ENCODE measurements around the gene PROP1. TPM values are rescaled to one million over a fixed set of nuclear protein-coding genes. Genes with fewer than 3 reads are reported as not detected.
A peak's percentile ranks its signal among the peaks of the same experiment; 100 is the strongest.
"Not testable (repeated sequence)": the region's sequence is repeated elsewhere in the genome, so short reads cannot be mapped to it uniquely, and the experiment has no call there.

PROP1 gene
- not detected in 2 replicates for total RNA-seq (2022)
- not detected for Bru-seq, nascent RNA
- not detected for BruChase-seq, experiment 1, labeled RNA remaining after a 6-hour chase
- not detected for BruChase-seq, experiment 2, labeled RNA remaining after a 2-hour chase
- long read RNA-seq: 0 reads

DNA sequence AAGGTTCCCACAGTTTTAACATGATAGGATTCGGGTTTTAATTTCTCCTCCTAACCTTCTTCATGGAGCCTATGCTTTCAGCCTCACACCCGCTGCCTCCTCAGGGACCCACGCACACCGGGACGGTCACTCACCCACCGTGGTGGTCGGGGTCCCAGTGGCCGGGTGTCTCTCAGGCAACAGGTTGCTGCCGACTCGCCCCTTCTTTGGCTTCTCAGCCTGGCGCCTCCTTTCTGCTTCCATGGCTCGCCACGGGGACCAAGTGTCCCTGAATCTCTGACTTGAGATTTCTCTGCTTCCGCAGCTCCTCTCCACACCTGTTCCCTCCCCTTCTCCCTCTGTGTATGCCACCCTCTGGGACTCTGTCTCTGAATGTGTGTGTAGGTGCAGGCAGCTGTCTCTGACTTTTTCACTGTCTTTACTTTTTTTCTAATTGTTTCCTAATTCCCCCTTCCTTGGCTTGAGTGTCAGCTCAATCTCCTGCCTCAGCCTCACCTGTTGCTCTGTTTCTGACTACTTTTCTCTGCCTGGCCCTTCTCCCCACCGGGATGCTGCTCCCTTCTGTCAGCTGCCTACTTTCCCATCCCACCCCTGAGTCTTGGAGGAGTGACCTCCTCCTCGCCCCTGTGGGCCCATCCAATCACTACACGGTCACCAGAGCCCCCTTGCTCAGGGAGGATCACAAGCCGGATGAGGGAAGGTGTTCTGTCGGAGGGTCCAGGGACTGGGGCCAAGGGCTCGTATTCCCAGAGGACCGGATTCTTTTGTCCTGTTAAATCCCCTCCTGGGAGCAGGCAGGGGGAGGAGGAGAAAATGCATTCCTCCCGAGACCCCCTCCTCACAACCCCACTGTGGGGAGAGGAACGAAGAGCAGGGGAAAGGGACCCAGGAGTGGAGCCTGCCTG lies at the start of gene PROP1:
Gene PROP1 (minus strand): TSS at position 552 of the 905 bp plus-strand sequence. CDS start 309 bp downstream, at position 243.
- Mint-ChIP-seq H3K9me3 (ENCODE audit: low read depth, unreplicated experiment) (no peaks in the 10 kb centered on the region), H3K27me3 (ENCODE audit: unreplicated experiment) (peaks cover 24% of the 10 kb centered on the region), H3K4me3 (ENCODE audit: low read depth, unreplicated experiment) (no peak within 1 kb of the TSS), H3K4me1 (ENCODE audit: low read depth, unreplicated experiment) (no peaks in the 10 kb centered on the region), H3K27ac (ENCODE audit: unreplicated experiment) (no peak within 1 kb of the TSS), H3K36me3 (ENCODE audit: insufficient read depth, unreplicated experiment) (no peaks in the 10 kb centered on the region)
- intact Hi-C loops (cut with micrococcal nuclease; ENCODE audit: unreplicated experiment): no loop called here
- no peak for DNase-seq
- BruUV-seq (replicated peaks): no TSS peak
- CTCF ChIA-PET: no interaction called here
- TF ChIP-seq, protein P1, sequence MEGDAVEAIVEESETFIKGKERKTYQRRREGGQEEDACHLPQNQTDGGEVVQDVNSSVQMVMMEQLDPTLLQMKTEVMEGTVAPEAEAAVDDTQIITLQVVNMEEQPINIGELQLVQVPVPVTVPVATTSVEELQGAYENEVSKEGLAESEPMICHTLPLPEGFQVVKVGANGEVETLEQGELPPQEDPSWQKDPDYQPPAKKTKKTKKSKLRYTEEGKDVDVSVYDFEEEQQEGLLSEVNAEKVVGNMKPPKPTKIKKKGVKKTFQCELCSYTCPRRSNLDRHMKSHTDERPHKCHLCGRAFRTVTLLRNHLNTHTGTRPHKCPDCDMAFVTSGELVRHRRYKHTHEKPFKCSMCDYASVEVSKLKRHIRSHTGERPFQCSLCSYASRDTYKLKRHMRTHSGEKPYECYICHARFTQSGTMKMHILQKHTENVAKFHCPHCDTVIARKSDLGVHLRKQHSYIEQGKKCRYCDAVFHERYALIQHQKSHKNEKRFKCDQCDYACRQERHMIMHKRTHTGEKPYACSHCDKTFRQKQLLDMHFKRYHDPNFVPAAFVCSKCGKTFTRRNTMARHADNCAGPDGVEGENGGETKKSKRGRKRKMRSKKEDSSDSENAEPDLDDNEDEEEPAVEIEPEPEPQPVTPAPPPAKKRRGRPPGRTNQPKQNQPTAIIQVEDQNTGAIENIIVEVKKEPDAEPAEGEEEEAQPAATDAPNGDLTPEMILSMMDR (IDR thresholded peaks at IDR 0.05; ENCODE audit: unreplicated experiment): no peak

DNA sequence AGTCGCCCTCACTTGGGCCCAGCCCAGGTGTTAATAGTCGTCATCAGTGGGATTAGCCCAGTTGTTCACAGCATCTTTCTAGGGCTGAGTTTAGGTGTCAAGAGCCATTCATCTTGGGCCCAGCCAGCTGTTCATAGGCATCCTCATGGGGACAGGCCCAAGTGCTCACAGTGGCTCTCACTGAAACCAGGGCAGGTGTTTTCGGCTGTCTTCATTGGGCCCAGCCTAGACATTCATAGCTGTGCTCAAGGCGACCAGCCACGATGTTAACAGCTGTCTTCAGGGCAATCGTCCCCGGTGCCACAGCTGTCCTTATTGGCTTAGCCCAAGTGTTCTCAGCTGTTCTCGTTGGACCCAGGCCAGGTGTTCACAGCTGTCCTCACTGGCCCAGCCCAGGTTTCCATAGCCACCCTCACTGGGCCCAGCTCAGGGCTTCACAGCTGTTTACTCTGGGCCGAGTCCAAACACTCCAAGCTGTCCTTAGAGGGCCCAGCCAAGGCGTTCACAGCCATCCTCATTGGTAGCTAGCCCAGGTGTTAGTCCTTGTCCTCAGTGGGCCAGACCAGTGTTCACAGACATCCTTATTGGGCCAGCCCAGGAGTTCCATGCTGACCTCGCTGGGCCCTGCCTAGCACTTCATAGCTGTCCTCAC lies 23.5 kb upstream of the PROP1 start:
- DNase-seq; H3K4me1 Mint-ChIP-seq (ENCODE audit: low read depth, unreplicated experiment); H3K27me3 Mint-ChIP-seq (ENCODE audit: unreplicated experiment); H3K36me3 Mint-ChIP-seq (ENCODE audit: insufficient read depth, unreplicated experiment); BruUV-seq (replicated peaks); H3K4me3 Mint-ChIP-seq (ENCODE audit: low read depth, unreplicated experiment); intact Hi-C loops (cut with micrococcal nuclease; ENCODE audit: unreplicated experiment); CTCF ChIA-PET; H3K27ac Mint-ChIP-seq (ENCODE audit: unreplicated experiment); H3K9me3 Mint-ChIP-seq (ENCODE audit: low read depth, unreplicated experiment): not testable (repeated sequence)

- H3K27ac Mint-ChIP-seq (ENCODE audit: unreplicated experiment); H3K27me3 Mint-ChIP-seq (ENCODE audit: unreplicated experiment); CTCF ChIA-PET; intact Hi-C loops (cut with micrococcal nuclease; ENCODE audit: unreplicated experiment); H3K36me3 Mint-ChIP-seq (ENCODE audit: insufficient read depth, unreplicated experiment); H3K4me3 Mint-ChIP-seq (ENCODE audit: low read depth, unreplicated experiment); H3K4me1 Mint-ChIP-seq (ENCODE audit: low read depth, unreplicated experiment); H3K9me3 Mint-ChIP-seq (ENCODE audit: low read depth, unreplicated experiment); DNase-seq; BruUV-seq (replicated peaks): not testable (repeated sequence)
Measured at GRCh38 chr5:178012758-178013157, 16.7 kb upstream of the PROP1 start.

- DNase-seq; H3K4me3 Mint-ChIP-seq (ENCODE audit: low read depth, unreplicated experiment); H3K9me3 Mint-ChIP-seq (ENCODE audit: low read depth, unreplicated experiment); H3K4me1 Mint-ChIP-seq (ENCODE audit: low read depth, unreplicated experiment); intact Hi-C loops (cut with micrococcal nuclease; ENCODE audit: unreplicated experiment); H3K36me3 Mint-ChIP-seq (ENCODE audit: insufficient read depth, unreplicated experiment); CTCF ChIA-PET; BruUV-seq (replicated peaks); H3K27me3 Mint-ChIP-seq (ENCODE audit: unreplicated experiment); H3K27ac Mint-ChIP-seq (ENCODE audit: unreplicated experiment): not testable (repeated sequence)
Measured at GRCh38 chr5:178011816-178012554, 15.9 kb upstream of the PROP1 start.

DNA sequence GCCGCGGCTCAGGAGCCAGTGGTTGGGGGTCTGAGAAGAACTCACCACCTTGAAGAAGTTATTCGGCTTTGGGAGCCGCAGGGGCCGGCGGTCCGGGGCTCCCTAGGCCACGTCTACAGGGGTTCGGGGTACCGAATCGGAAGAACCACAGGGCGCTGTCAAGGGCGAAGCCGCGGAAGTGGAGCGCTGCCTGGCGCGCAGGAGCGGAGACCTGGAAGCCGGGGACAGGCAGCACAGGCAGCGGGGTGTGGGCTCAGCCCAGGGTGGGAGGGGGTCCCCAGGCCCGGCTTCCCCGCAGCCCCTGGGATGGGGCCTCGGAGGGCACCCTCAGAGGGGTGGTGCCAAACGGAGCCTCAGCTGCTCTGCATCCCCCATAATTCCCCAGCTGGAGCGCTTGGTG lies 11.2 kb upstream of the PROP1 start:
- intact Hi-C loops (cut with micrococcal nuclease; ENCODE audit: unreplicated experiment); BruUV-seq (replicated peaks); CTCF ChIA-PET; H3K4me1 Mint-ChIP-seq (ENCODE audit: low read depth, unreplicated experiment); H3K27me3 Mint-ChIP-seq (ENCODE audit: unreplicated experiment); H3K36me3 Mint-ChIP-seq (ENCODE audit: insufficient read depth, unreplicated experiment); DNase-seq; H3K9me3 Mint-ChIP-seq (ENCODE audit: low read depth, unreplicated experiment): not testable (repeated sequence)
- Mint-ChIP-seq H3K4me3 (ENCODE audit: low read depth, unreplicated experiment) (peak overlapping the region; percentile 81), H3K27ac (ENCODE audit: unreplicated experiment) (peak overlapping the region; percentile 85)

GRCh38 chr5:178006536-178007231 lies 10.6 kb upstream of the PROP1 start:
- peak; percentile 61 for DNase-seq
- Mint-ChIP-seq H3K4me3 (ENCODE audit: low read depth, unreplicated experiment) (peak overlapping the region; percentile 81), H3K27ac (ENCODE audit: unreplicated experiment) (peak overlapping the region; percentile 85)
- CTCF ChIA-PET; H3K9me3 Mint-ChIP-seq (ENCODE audit: low read depth, unreplicated experiment); H3K27me3 Mint-ChIP-seq (ENCODE audit: unreplicated experiment); BruUV-seq (replicated peaks); intact Hi-C loops (cut with micrococcal nuclease; ENCODE audit: unreplicated experiment); H3K4me1 Mint-ChIP-seq (ENCODE audit: low read depth, unreplicated experiment); H3K36me3 Mint-ChIP-seq (ENCODE audit: insufficient read depth, unreplicated experiment): not testable (repeated sequence)

- DNase-seq; H3K4me1 Mint-ChIP-seq (ENCODE audit: low read depth, unreplicated experiment); H3K36me3 Mint-ChIP-seq (ENCODE audit: insufficient read depth, unreplicated experiment); H3K9me3 Mint-ChIP-seq (ENCODE audit: low read depth, unreplicated experiment); H3K4me3 Mint-ChIP-seq (ENCODE audit: low read depth, unreplicated experiment); H3K27me3 Mint-ChIP-seq (ENCODE audit: unreplicated experiment); BruUV-seq (replicated peaks); intact Hi-C loops (cut with micrococcal nuclease; ENCODE audit: unreplicated experiment); CTCF ChIA-PET; H3K27ac Mint-ChIP-seq (ENCODE audit: unreplicated experiment): not testable (repeated sequence)
Measured at GRCh38 chr5:178006181-178006535, 10.1 kb upstream of the PROP1 start.
